AG09309 (cell line): ENCODE measurements around the gene GDA.

Source experiments
- DNase-seq: peaks from one replicate; pipeline ENCODE4 v3.0.0-alpha.2; 2010; ENCODE audit warnings: low read depth
- H3K4me3 ChIP-seq: 2 replicates; pipeline ENCODE4 v1.5.1; 2011; ENCODE audit warnings: mild to moderate bottlenecking, low read depth, low read length, moderate library complexity; ENCODE audit not compliant: control insufficient read depth
- CTCF ChIP-seq: IDR thresholded peaks from 2 replicates; pipeline ENCODE4 v1.5.1; 2011; ENCODE audit warnings: mild to moderate bottlenecking, low read depth, low read length, inconsistent platforms; ENCODE audit not compliant: insufficient read depth, control insufficient read depth; ENCODE audit errors: missing control alignments

The GDA gene

GRCh38 chr9:72128526-72128925 is 20.7 kb upstream of the GDA start:
- H3K4me3 ChIP-seq, result no peak overlapping the region
- TF ChIP-seq CTCF, result no peak
- no peak for DNase-seq

GRCh38 chr9:72129271-72130156 is 19.7 kb upstream of the GDA start:
- H3K4me3 ChIP-seq, result no peak overlapping the region
- DNase-seq, result no peak
- no peak for TF ChIP-seq CTCF

GRCh38 chr9:72130321-72130720 is 18.9 kb upstream of the GDA start:
- no peak overlapping the region for H3K4me3 ChIP-seq
- no peak for DNase-seq
- no peak for TF ChIP-seq CTCF

- no peak overlapping the region for H3K4me3 ChIP-seq
- no peak for TF ChIP-seq CTCF
- no peak for DNase-seq
These were observed 18.0 kb upstream of the GDA start for GRCh38 chr9:72131206-72131605.

GRCh38 chr9:72132052-72132451 is 17.2 kb upstream of the GDA start:
- H3K4me3 ChIP-seq, result no peak overlapping the region
- TF ChIP-seq CTCF, result no peak
- DNase-seq, result no peak

GRCh38 chr9:72133365-72134035 is 15.7 kb upstream of the GDA start:
- H3K4me3 ChIP-seq, result no peak overlapping the region
- DNase-seq, result no peak
- no peak for TF ChIP-seq CTCF
